K562 (cell line): Measurements from ENCODE around the gene WDR44. TPM values are rescaled to one million over a fixed set of nuclear protein-coding genes. Genes with fewer than 3 reads are reported as not detected.

Source experiments
- ATAC-seq: fragments of 200-7000 bp; cut with Tn5 transposase; 3 replicates; pipeline ENCODE4 v1.9.1; 2020; ENCODE audit warnings: moderate library complexity
- BruUV-seq: library from RNA; stranded (reverse); fragments of 400-500 nt; replicated peaks from 2 replicates; lab custom pipeline; 2021; lab: Mats Ljungman, UMichigan
- CTCF ChIA-PET: fragments of 300-600 bp; formaldehyde crosslinking; extraction: SDS; loops from one replicate; lab custom pipeline; 2021; ENCODE audit warnings: low intra/inter-chr PET ratio; lab: Yijun Ruan, JAX
- POLR2A ChIA-PET: fragments of 300-600, 350-650 bp; sonication (Branson Sonifier 250); formaldehyde crosslinking; extraction: SDS; loops from one replicate; lab custom pipeline; 2021; ENCODE audit warnings: antibody characterized with exemption, inconsistent platforms; lab: Yijun Ruan, JAX
- DNase-seq, 4 experiments: peaks; one replicate each; pipeline versions ENCODE4 v3.0.0 to v3.0.0-alpha.2; 2011 to 2018; ENCODE audit warnings: low spot score in 3 of 4, mixed read lengths in 3 of 4; ENCODE audit errors: extremely low read depth in 1 of 4
- FAIRE-seq: peaks from 2 replicates; lab custom pipeline; 2011; peaks lifted over from hg19 to GRCh38; lab: Jason Lieb, UNC
- H2AFZ ChIP-seq: 2 replicates; pipeline ENCODE4 v1.6.0; 2011; ENCODE audit warnings: low read depth, low read length, control low read depth, inconsistent platforms
- H3K27ac ChIP-seq: fragments of 200-600 bp; 3 replicates; pipeline ENCODE4 v1.8.0; 2011; ENCODE audit warnings: low read depth, mild to moderate bottlenecking, control low read depth, inconsistent platforms, low read length, moderate library complexity, mixed read lengths; ENCODE audit errors: extremely low read depth
- H3K27me3 ChIP-seq, 2 experiments: fragments of 300-600 bp in 1 of 2; 2 replicates in 1 of 2; 3 replicates in 1 of 2; pipeline versions ENCODE4 v1.6.0 to v1.8.0; 2011; ENCODE audit warnings: inconsistent platforms in 2 of 2, low read length in 2 of 2, mild to moderate bottlenecking in 1 of 2, mixed read lengths in 1 of 2, moderate library complexity in 1 of 2; ENCODE audit not compliant: control insufficient read depth in 2 of 2, insufficient read depth in 2 of 2
- H3K36me3 ChIP-seq: fragments of 300-600 bp; 3 replicates; pipeline ENCODE4 v1.8.0; 2011; ENCODE audit warnings: mild to moderate bottlenecking, low read length, inconsistent platforms; ENCODE audit not compliant: control insufficient read depth, insufficient read depth
- H3K4me1 ChIP-seq, 2 experiments: fragments of 200-600 bp in 1 of 2; replicated peaks in 1 of 2; 2 replicates in 1 of 2; 3 replicates in 1 of 2; pipeline versions ENCODE4 v1.5.1 to v1.8.0; 2011; ENCODE audit warnings: inconsistent platforms in 2 of 2, low read length in 2 of 2, mild to moderate bottlenecking in 1 of 2, mixed read lengths in 1 of 2, moderate library complexity in 1 of 2; ENCODE audit not compliant: control insufficient read depth in 2 of 2, insufficient read depth in 2 of 2
- H3K4me2 ChIP-seq: 2 replicates; pipeline ENCODE4 v1.6.1; 2011; ENCODE audit warnings: low read length, control low read depth, inconsistent platforms, mixed read lengths; ENCODE audit not compliant: insufficient read depth
- H3K4me3 ChIP-seq: fragments of 200-600 bp; sonication (generic), shearing (Covaris generic); 2 replicates; pipeline ENCODE4 v1.5.1; 2016; ENCODE audit warnings: control low read depth, inconsistent platforms
- H3K79me2 ChIP-seq: fragments of 200-600 bp; 3 replicates; pipeline ENCODE4 v1.8.0; 2011; ENCODE audit warnings: low read length, inconsistent platforms; ENCODE audit not compliant: control insufficient read depth, insufficient read depth
- H3K9ac ChIP-seq, 2 experiments: 2 replicates each; pipeline versions ENCODE4 v1.6.0 to v1.6.1; 2011; ENCODE audit warnings: low read depth in 2 of 2, low read length in 2 of 2, control low read depth in 1 of 2, inconsistent platforms in 1 of 2, mild to moderate bottlenecking in 1 of 2, mixed read lengths in 1 of 2; ENCODE audit not compliant: insufficient read depth in 1 of 2
- H3K9me1 ChIP-seq: one replicate; pipeline ENCODE4 v1.6.0; 2011; ENCODE audit warnings: inconsistent platforms, mild to moderate bottlenecking, low read length, moderate library complexity; ENCODE audit not compliant: control insufficient read depth, insufficient read depth
- H3K9me3 ChIP-seq: replicated peaks from 2 replicates; pipeline ENCODE4 v1.5.1; 2011; ENCODE audit warnings: low read depth, low read length, inconsistent platforms; ENCODE audit not compliant: control insufficient read depth, insufficient read depth
- H4K20me1 ChIP-seq: replicated peaks from 2 replicates; pipeline ENCODE4 v1.6.1; 2011; ENCODE audit warnings: low read length, inconsistent platforms, mixed read lengths; ENCODE audit not compliant: control insufficient read depth, insufficient read depth
- CGGBP1 ChIP-seq: fragments of 250-450 bp; sonication (Bioruptor Pico); IDR thresholded peaks from 2 replicates; pipeline ENCODE4 v1.9.0; 2021; ENCODE audit warnings: mild to moderate bottlenecking
- CSDE1 ChIP-seq, 2 experiments: fragments of 450-650 bp; IDR thresholded peaks; 2 replicates each; pipeline ENCODE4 v1.6.1; 2016; ENCODE audit warnings: mild to moderate bottlenecking in 1 of 2
- CTCFL ChIP-seq: IDR thresholded peaks from 2 replicates; pipeline ENCODE4 v1.6.1; 2011; ENCODE audit warnings: borderline replicate concordance, low read depth, mild to moderate bottlenecking, moderate library complexity, low read length; ENCODE audit not compliant: insufficient read depth, poor library complexity, severe bottlenecking
- FIP1L1 ChIP-seq: fragments of 200-400 bp; formaldehyde crosslinking; IDR thresholded peaks from 2 replicates; pipeline ENCODE4 v1.6.1; 2018; ENCODE audit warnings: mild to moderate bottlenecking, low read depth, low read length; ENCODE audit not compliant: poor library complexity, severe bottlenecking
- FOXJ2 ChIP-seq: fragments of 200-800 bp; sonication (Bioruptor generic); IDR thresholded peaks from 2 replicates; pipeline ENCODE4 v1.6.1; 2016; ENCODE audit warnings: missing genetic modification characterization, missing compliant biosample characterization
- KAT2B ChIP-seq: IDR thresholded peaks from one replicate; pipeline ENCODE4 v1.6.1; 2012; ENCODE audit warnings: low read depth, mild to moderate bottlenecking, control low read depth, inconsistent platforms, low read length, moderate library complexity
- MCM2 ChIP-seq: fragments of 450-650 bp; IDR thresholded peaks from 2 replicates; pipeline ENCODE4 v1.6.1; 2017; ENCODE audit warnings: low read depth, mild to moderate bottlenecking
- MED1 ChIP-seq: sonication (generic); formaldehyde crosslinking; IDR thresholded peaks from 2 replicates; pipeline ENCODE4 v1.8.1; 2023; ENCODE audit warnings: missing genetic modification reagents, borderline replicate concordance
- MEIS2 ChIP-seq: fragments of 450-650 bp; IDR thresholded peaks from 2 replicates; pipeline ENCODE4 v1.6.1; 2014; ENCODE audit warnings: mild to moderate bottlenecking; ENCODE audit not compliant: partially characterized antibody
- NRF1 ChIP-seq, 2 experiments: fragments of 450-650 bp; IDR thresholded peaks in 1 of 2; conservative IDR thresholded peaks in 1 of 2; 2 replicates each; pipeline ENCODE4 v1.6.1; 2014; ENCODE audit warnings: mild to moderate bottlenecking in 2 of 2
- PHTF2 ChIP-seq: fragments of 250-450 bp; sonication (Bioruptor Pico); IDR thresholded peaks from 2 replicates; pipeline ENCODE4 v1.5.0; 2021; ENCODE audit warnings: mild to moderate bottlenecking
- RBM15 ChIP-seq: fragments of 200-400 bp; formaldehyde crosslinking; IDR thresholded peaks from 2 replicates; pipeline ENCODE4 v1.6.1; 2018; ENCODE audit warnings: mild to moderate bottlenecking, low read length, moderate library complexity; ENCODE audit not compliant: insufficient read depth
- SAP30 ChIP-seq: fragments of 200-600 bp; sonication (generic); IDR thresholded peaks from 2 replicates; pipeline ENCODE4 v1.6.1; 2012; ENCODE audit warnings: borderline replicate concordance, low read depth, mild to moderate bottlenecking, moderate library complexity, low read length, control low read depth, inconsistent platforms; ENCODE audit not compliant: insufficient read depth, poor library complexity, severe bottlenecking
- SMAD4 ChIP-seq: fragments of 250-450 bp; sonication (Bioruptor Pico); conservative IDR thresholded peaks from 2 replicates; pipeline ENCODE4 v1.8.0; 2021; ENCODE audit warnings: inconsistent platforms, mild to moderate bottlenecking, moderate library complexity
- ZNF764 ChIP-seq: fragments of 250-450 bp; sonication (Bioruptor Pico); IDR thresholded peaks from 2 replicates; pipeline ENCODE4 v1.4.0; 2020; ENCODE audit warnings: low read depth, mild to moderate bottlenecking, moderate library complexity
- WGBS: fragments of 100-300 bp; shearing (Covaris generic); methylation state at CpG from one replicate; pipeline ENCODE4 v1.1.6; 2016; ENCODE audit warnings: low coverage, mixed read lengths; ENCODE audit not compliant: insufficient coverage; ENCODE audit errors: missing lambda C conversion rate; 5-methylcytosine and 5-hydroxymethylcytosine counted together
- in situ Hi-C: fragments of 300-500 bp; cut with MboI; formaldehyde crosslinking; loops from 4 replicates; pipeline ENCODE4 v1.15.0; 2018; ENCODE audit warnings: inconsistent platforms, mixed read lengths
- intact Hi-C: fragments of 100-400 bp; cut with micrococcal nuclease; formaldehyde crosslinking; loops from 2 replicates; pipeline ENCODE4 v1.14.2; 2022
- polyA plus RNA-seq, 8 experiments: library from polyadenylated mRNA; depleted of rRNA in 4 of 8; stranded (reverse) in 5 of 8; unstranded in 3 of 8; fragments of >200 nt; fragmentation: Nextera tagmentation in 2 of 8; fragmentation: Illumina TruSeq in 1 of 8; extraction: Ambion mirVana in 2 of 8; extraction: Trizol in 1 of 8; gene quantifications; 2 replicates each; pipeline versions ENCODE4 v1.2.1 to v1.2.3, GENCODE V29; 2011 to 2014; ENCODE audit warnings: inconsistent platforms in 1 of 8, missing spikeins in 1 of 8
- total RNA-seq, 7 experiments: library from RNA; depleted of rRNA in 6 of 7; stranded (reverse); fragments of >200 nt in 6 of 7; fragmentation: Illumina TruSeq in 2 of 7; extraction: Trizol in 2 of 7; gene quantifications; 2 replicates each; pipeline versions ENCODE4 v1.2.1 to v1.2.3, GENCODE V29; 2011 to 2021; ENCODE audit warnings: low replicate concordance in 1 of 7

WDR44 gene
- total and polyA plus RNA-seq, 9 of the 15 experiments (the other 6 are each of a cell fraction or from before 2014, with no cell fraction given): 5.6 to 20.0 (median 14.6) TPM

- H3K36me3 ChIP-seq: no peaks in the 10 kb centered on the region
- H2AFZ ChIP-seq: no peak overlapping the region
- ChIA-PET POLR2A (no interaction called here), CTCF (no interaction called here)
- H3K9me1 ChIP-seq: no peaks in the 10 kb centered on the region
- no peak for TF ChIP-seq FIP1L1
- TF ChIP-seq SAP30: no peak
- TF ChIP-seq MED1 (CRISPR knock-in tag): no peak
- DNase-seq (no peak), FAIRE-seq (no peak), ATAC-seq (no peak)
- H3K4me1 ChIP-seq: peaks cover 0 to 2% of the 10 kb centered on the region in 2 experiments; a peak in 1 of 5 replicates
- in situ Hi-C loops: no loop called here
- H3K27me3 ChIP-seq: no peaks in the 10 kb centered on the region
- no peak overlapping the region for H3K4me3 ChIP-seq
- intact Hi-C loops: no loop called here
- H3K9ac ChIP-seq: no peak overlapping the region
- no TSS peak for BruUV-seq
- H4K20me1 ChIP-seq: no peaks in the 10 kb centered on the region
- H3K27ac ChIP-seq: no peak overlapping the region
- no peak overlapping the region for H3K4me2 ChIP-seq
- H3K79me2 ChIP-seq: peaks cover 29% of the 10 kb centered on the region
- no peaks in the 10 kb centered on the region for H3K9me3 ChIP-seq
These were observed 21.4 kb downstream of the WDR44 start for GRCh38 chrX:118367338-118367737.

GRCh38 chrX:118368398-118368797 is 22.5 kb downstream of the WDR44 start:
- WGBS: 88% methylated on average over 2 of the region's 4 CpGs
- no peaks in the 10 kb centered on the region for H3K9me1 ChIP-seq
- TF ChIP-seq ZNF764 (CRISPR knock-in tag) (no peak), NRF1 (conservative IDR thresholded peaks at IDR 0.05 in 1 of 2, IDR thresholded peaks at IDR 0.05 in 1 of 2) (no peak), KAT2B (no peak), FOXJ2 (tag) (no peak), MCM2 (no peak), CSDE1 (IDR thresholded peaks at IDR 0.05) (no peak), SMAD4 (no peak), MEIS2 (no peak), RBM15 (no peak), CGGBP1 (CRISPR knock-in tag) (no peak), PHTF2 (CRISPR knock-in tag) (no peak), CTCFL (no peak)

More at GRCh38 chrX:118368398-118368797, 22.5 kb downstream of the WDR44 start:
- H3K27me3 ChIP-seq: no peaks in the 10 kb centered on the region
- BruUV-seq: no TSS peak
- H2AFZ ChIP-seq: no peak overlapping the region
- H3K36me3 ChIP-seq: no peaks in the 10 kb centered on the region
- in situ Hi-C loops: no loop called here
- peaks cover 0 to 2% of the 10 kb centered on the region in 2 experiments; a peak in 1 of 5 replicates for H3K4me1 ChIP-seq
- no peak overlapping the region for H3K4me3 ChIP-seq
- intact Hi-C loops: no loop called here
- H3K9ac ChIP-seq: no peak overlapping the region
- H3K79me2 ChIP-seq: peaks cover 22% of the 10 kb centered on the region
- ATAC-seq (no peak), DNase-seq (no peak), FAIRE-seq (no peak)
- ChIA-PET POLR2A (no interaction called here), CTCF (no interaction called here)
- no peaks in the 10 kb centered on the region for H4K20me1 ChIP-seq
- no peak overlapping the region for H3K27ac ChIP-seq
- no peaks in the 10 kb centered on the region for H3K9me3 ChIP-seq
- no peak overlapping the region for H3K4me2 ChIP-seq
